Transverse colon (tissue), 4 donors: ENCODE measurements around the gene CD9. TPM values are rescaled to one million over a fixed set of nuclear protein-coding genes. Genes with fewer than 3 reads are reported as not detected.

Source experiments
- DNase-seq: peaks from one replicate; pipeline ENCODE4 v3.0.0-alpha.2; 2019
- H3K27ac ChIP-seq, 4 donors: fragments of 200-600 bp; sonication (generic); 2 replicates each; pipeline ENCODE4 v1.5.1; 2016 to 2018; ENCODE audit warnings: inconsistent platforms in 4 of 4
- H3K27me3 ChIP-seq: fragments of 200-600 bp; sonication (generic); 2 replicates; pipeline ENCODE4 v1.5.1; 2017; ENCODE audit warnings: inconsistent platforms
- H3K36me3 ChIP-seq, 4 donors: fragments of 200-600 bp; sonication (generic); 2 replicates each; pipeline ENCODE4 v1.5.1; 2017 to 2019; ENCODE audit warnings: inconsistent platforms in 4 of 4
- H3K4me1 ChIP-seq, 4 donors: fragments of 200-600 bp; sonication (generic); 2 replicates each; pipeline ENCODE4 v1.5.1; 2017 to 2020; ENCODE audit warnings: inconsistent platforms in 4 of 4
- H3K4me3 ChIP-seq, 4 donors: fragments of 200-600 bp; sonication (generic); 1 replicate in 1 of 4; 2 replicates in 3 of 4; pipeline versions ENCODE4 v1.5.1 to v1.6.1; 2017 to 2019; ENCODE audit warnings: inconsistent platforms in 4 of 4
- H3K9me3 ChIP-seq, 2 donors: fragments of 200-600 bp; sonication (generic); 2 replicates each; pipeline ENCODE4 v1.5.1; 2017 to 2019; ENCODE audit warnings: inconsistent platforms in 2 of 2
- EP300 ChIP-seq: sonication (generic); formaldehyde crosslinking; IDR thresholded peaks from one replicate; pipeline ENCODE4 v1.6.1; 2017; ENCODE audit warnings: antibody characterized with exemption, low read depth
- POLR2A ChIP-seq: fragments of 450-650 bp; IDR thresholded peaks from one replicate; pipeline ENCODE4 v1.6.1; 2016; ENCODE audit warnings: antibody characterized with exemption, mild to moderate bottlenecking, moderate library complexity
- POLR2AphosphoS5 ChIP-seq, 3 donors: sonication (generic); formaldehyde crosslinking; IDR thresholded peaks; one replicate each; pipeline ENCODE4 v1.6.1; 2016; ENCODE audit warnings: antibody characterized with exemption in 3 of 3
- WGBS, 2 donors: methylation state at CpG; one replicate each; pipeline ENCODE4 v1.1.5; 2018; ENCODE audit warnings: low coverage in 1 of 2; 5-methylcytosine and 5-hydroxymethylcytosine counted together
- in situ Hi-C, 4 donors: fragments of 200-750 bp; cut with MboI; loops; one replicate each; pipeline versions ENCODE4 v1.15.0 to v1.15.1; 2017; ENCODE audit warnings: low sequenced_read_pairs in 3 of 4, low pct_ligation_motif_present in 1 of 4, low pct_unique_long_range_greater_than_20kb in 1 of 4
- intact Hi-C: fragments of 100-400 bp; cut with DNase I; formaldehyde crosslinking; loops from one replicate; pipeline ENCODE4 v1.15.1; 2023; ENCODE audit warnings: low total_unique reads
- total RNA-seq, 4 donors: library from RNA; depleted of rRNA; stranded (reverse); fragments of >200 nt; gene quantifications; one replicate each; pipeline ENCODE4 v1.1.0, GENCODE V29; 2016
- TF ChIP-seq, protein P1 (sequence below), 5 experiments: fragments of 200-600 bp in 3 of 5; fragments of 450-650 bp in 2 of 5; sonication (generic) in 3 of 5; IDR thresholded peaks; 1 replicate in 2 of 5; 2 replicates in 3 of 5; pipeline ENCODE4 v1.5.1; 2016 to 2017; ENCODE audit warnings: antibody characterized with exemption in 5 of 5, inconsistent platforms in 3 of 5, mild to moderate bottlenecking in 2 of 5, moderate library complexity in 1 of 5

Gene CD9
- total RNA-seq, 4 donors from 2014 or later = 207 to 668 (median 481) TPM

DNA sequence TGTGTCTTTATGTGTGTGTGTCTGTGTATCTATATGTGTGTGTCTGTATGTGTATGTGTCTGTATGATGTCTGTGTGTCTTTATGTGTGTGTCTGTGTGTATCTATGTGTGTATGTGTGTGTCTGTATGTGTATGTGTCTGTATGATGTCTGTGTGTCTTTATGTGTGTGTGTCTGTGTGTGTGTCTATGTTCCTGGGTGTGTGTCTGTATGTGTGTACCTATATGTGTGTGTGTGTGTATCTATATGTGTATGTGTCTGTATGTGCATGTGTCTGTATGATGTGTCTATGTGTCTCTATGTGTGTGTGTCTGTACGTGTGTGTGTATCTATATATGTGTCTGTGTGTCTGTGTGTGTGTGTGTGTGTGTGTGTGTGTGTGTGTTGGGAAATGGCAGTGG lies 19.0 kb upstream of the CD9 start:
- TF ChIP-seq POLR2AphosphoS5 (IDR thresholded peaks at IDR 0.05) = no peak
- TF ChIP-seq EP300 = no peak
- TF ChIP-seq, protein P1, sequence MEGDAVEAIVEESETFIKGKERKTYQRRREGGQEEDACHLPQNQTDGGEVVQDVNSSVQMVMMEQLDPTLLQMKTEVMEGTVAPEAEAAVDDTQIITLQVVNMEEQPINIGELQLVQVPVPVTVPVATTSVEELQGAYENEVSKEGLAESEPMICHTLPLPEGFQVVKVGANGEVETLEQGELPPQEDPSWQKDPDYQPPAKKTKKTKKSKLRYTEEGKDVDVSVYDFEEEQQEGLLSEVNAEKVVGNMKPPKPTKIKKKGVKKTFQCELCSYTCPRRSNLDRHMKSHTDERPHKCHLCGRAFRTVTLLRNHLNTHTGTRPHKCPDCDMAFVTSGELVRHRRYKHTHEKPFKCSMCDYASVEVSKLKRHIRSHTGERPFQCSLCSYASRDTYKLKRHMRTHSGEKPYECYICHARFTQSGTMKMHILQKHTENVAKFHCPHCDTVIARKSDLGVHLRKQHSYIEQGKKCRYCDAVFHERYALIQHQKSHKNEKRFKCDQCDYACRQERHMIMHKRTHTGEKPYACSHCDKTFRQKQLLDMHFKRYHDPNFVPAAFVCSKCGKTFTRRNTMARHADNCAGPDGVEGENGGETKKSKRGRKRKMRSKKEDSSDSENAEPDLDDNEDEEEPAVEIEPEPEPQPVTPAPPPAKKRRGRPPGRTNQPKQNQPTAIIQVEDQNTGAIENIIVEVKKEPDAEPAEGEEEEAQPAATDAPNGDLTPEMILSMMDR (IDR thresholded peaks at IDR 0.05) = no peak
- TF ChIP-seq POLR2A = no peak
- H3K36me3 ChIP-seq = no peaks in the 10 kb centered on the region
- intact Hi-C loops (no loop called here), in situ Hi-C loops (loop anchor here in 2 of 4 donors (10.0 to 25.0 kb wide), 2 partner anchors 116 to 119 kb away; no protein-coding TSS in a partner anchor)
- DNase-seq = no peak
- no peak overlapping the region for H3K4me3 ChIP-seq
- 50% methylated on average over 1 of the region's 1 CpG; no CpG with 5 or more reads in 1 of the 2 donors for WGBS, 2 donors
- no peaks in the 10 kb centered on the region for H3K27me3 ChIP-seq
- H3K27ac ChIP-seq = peak overlapping the region in 2 of 4 donors; percentile 83 to 84
- peaks cover 32 to 46% (median 36%) of the 10 kb centered on the region in 4 donors for H3K4me1 ChIP-seq
- H3K9me3 ChIP-seq = no peaks in the 10 kb centered on the region

DNA sequence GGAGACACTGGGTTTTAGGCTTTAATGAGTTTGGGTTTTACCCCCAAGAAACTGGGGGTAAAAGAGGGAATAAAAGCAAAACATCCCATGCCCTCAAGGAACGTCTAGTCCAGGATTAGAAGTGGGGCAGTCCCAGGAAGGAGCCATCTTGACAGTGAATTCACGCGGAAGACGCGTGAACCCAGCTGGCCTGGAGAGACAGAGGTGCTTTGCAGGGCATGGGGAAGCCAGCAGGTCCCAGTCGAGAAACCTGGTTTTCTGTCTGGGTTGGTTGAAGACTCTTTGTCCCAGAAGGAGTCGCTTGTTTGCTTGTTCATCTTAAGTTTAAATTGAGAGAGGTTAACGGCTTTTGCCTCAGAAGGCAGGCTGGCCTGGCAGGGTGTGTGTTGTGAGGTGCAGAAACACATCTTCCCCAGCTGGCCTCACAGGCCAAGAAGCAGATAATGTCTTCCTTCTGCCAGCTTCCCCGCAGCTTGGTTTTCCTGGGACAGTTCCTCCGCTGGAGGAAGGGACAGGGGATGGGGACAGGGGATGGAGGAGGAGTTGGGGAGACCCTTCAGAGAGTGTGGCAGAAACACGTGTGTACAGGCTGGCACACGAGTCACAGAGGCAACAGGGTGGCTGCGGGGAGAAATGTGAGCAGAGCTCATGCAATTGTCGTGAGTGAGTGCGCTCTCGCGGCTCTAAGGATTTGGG lies 18.5 kb upstream of the CD9 start:
- 48 to 86% methylated on average over 1 to 17 of the region's 17 CpGs for WGBS, 2 donors
- peaks cover 32 to 46% (median 36%) of the 10 kb centered on the region in 4 donors for H3K4me1 ChIP-seq
- intact Hi-C loops (no loop called here), in situ Hi-C loops (loop anchor here in 2 of 4 donors (10.0 to 25.0 kb wide), 2 partner anchors 117 to 119 kb away; no protein-coding TSS in a partner anchor)
- no peaks in the 10 kb centered on the region for H3K36me3 ChIP-seq
- H3K9me3 ChIP-seq = no peaks in the 10 kb centered on the region
- TF ChIP-seq EP300 (no peak), POLR2AphosphoS5 (IDR thresholded peaks at IDR 0.05) (no peak), POLR2A (no peak)
- TF ChIP-seq, protein P1 (IDR thresholded peaks at IDR 0.05) = no peak
- DNase-seq = no peak
- no peaks in the 10 kb centered on the region for H3K27me3 ChIP-seq
- no peak overlapping the region for H3K4me3 ChIP-seq
- H3K27ac ChIP-seq = peak overlapping the region; percentile 70 to 84 (median 82)

DNA sequence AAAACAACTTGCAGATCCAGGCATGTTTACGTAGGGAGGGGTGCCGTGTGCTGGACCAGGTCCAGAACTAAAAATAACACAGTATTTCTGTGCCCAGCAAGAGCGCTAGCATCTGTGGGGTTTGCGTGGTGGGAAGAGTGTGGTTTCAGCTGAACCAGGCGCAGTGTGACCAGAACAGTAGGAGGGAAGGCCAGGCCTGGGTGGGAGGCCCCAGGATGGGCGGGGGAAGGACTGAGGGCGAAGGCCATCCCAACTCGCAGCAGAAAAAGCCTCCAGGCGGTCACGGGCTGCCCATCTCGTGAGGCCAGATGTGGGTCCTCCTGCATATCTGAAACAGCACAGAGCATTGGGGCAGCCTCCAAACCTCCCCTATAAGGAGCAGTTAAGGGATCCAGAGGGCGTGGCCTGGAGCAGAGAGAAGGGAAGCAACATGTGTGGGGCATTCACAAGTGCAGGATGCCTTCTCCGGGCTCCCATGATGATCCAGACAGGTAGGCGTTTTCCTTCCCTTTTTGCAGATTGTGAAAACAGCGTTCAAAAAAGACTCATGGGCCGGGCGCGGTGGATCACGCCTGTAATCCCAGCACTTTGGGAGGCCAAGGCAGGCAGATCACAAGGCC lies 17.8 kb upstream of the CD9 start:
- Histone ChIP-seq H3K4me3 (peak overlapping the region in 1 of 4 donors; percentile 3), H3K27ac (peak overlapping the region; percentile 70 to 84 (median 82)), H3K27me3 (no peaks in the 10 kb centered on the region), H3K4me1 (peaks cover 32 to 50% (median 36%) of the 10 kb centered on the region in 4 donors), H3K36me3 (no peaks in the 10 kb centered on the region), H3K9me3 (no peaks in the 10 kb centered on the region)
- in situ Hi-C loops = loop anchor here in 2 of 4 donors (10.0 to 25.0 kb wide), 2 partner anchors 118 to 120 kb away; no protein-coding TSS in a partner anchor
- intact Hi-C loops = no loop called here
- DNase-seq = peak; percentile 64
- 33 to 60% methylated on average over 8 to 19 of the region's 19 CpGs for WGBS, 2 donors
- TF ChIP-seq, protein P1 (IDR thresholded peaks at IDR 0.05) = no peak
- TF ChIP-seq EP300 = no peak
- peak in 2 of 3 donors; percentile 12 to 59 for TF ChIP-seq POLR2AphosphoS5 (IDR thresholded peaks at IDR 0.05)
- TF ChIP-seq POLR2A = peak; percentile 25

DNA sequence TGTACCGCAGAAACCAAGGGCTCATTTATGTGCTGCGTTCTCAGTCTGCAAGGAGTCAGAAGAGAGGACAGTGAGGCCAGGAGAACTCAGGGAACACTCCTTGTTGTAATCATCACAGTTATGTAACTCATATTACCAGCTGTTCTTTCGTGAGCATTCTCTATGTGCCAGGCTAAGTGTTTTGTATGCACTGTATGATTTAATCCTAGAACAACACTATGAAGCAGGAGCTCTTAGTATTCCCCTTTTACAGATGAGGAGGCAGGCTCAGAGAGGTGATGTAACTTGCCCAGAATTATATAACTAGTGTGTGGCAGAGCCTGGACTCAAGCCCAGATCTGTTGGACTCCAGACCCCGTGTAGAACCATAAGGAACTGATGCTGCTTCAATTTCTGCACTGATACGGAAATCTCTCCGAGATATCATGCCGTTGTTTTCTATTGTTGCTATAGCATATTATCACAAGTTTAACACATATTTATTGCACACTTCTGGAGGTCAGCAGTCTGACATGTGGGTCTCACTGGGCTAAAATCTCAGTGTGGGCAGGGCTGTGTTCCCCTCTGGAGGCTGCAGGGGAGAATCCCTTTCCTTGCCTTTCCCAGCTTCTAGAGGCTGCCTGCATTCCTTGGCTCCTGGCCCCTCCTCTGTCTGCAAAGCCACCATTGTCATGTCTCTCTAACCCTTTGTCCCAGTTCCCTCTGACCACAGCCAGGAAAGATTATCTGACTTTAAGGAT lies 16.3 kb upstream of the CD9 start:
- H3K27me3 ChIP-seq = no peaks in the 10 kb centered on the region
- WGBS, 2 donors = 23% methylated on average over 4 to 7 of the region's 7 CpGs
- DNase-seq = peak; percentile 81
- intact Hi-C loops (no loop called here), in situ Hi-C loops (loop anchor here in 2 of 4 donors (10.0 to 25.0 kb wide), 2 partner anchors 119 to 122 kb away; no protein-coding TSS in a partner anchor)
- peak overlapping the region; percentile 70 to 84 (median 82) for H3K27ac ChIP-seq
- no peaks in the 10 kb centered on the region for H3K9me3 ChIP-seq
- TF ChIP-seq EP300 = peak; percentile 24
- TF ChIP-seq POLR2AphosphoS5 (IDR thresholded peaks at IDR 0.05) = peak; percentile 22 to 62 (median 39)
- no peak for TF ChIP-seq POLR2A
- TF ChIP-seq, protein P1 (IDR thresholded peaks at IDR 0.05) = no peak
- no peak overlapping the region for H3K4me3 ChIP-seq
- no peaks in the 10 kb centered on the region for H3K36me3 ChIP-seq
- peaks cover 32 to 50% (median 36%) of the 10 kb centered on the region in 4 donors for H3K4me1 ChIP-seq
